ENCODE measurements around the gene CYS1.
A peak's percentile ranks its signal among the peaks of the same experiment; 100 is the strongest.

Gene CYS1, protein sequence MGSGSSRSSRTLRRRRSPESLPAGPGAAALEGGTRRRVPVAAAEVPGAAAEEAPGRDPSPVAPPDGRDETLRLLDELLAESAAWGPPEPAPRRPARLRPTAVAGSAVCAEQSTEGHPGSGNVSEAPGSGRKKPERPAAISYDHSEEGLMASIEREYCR

DNA sequence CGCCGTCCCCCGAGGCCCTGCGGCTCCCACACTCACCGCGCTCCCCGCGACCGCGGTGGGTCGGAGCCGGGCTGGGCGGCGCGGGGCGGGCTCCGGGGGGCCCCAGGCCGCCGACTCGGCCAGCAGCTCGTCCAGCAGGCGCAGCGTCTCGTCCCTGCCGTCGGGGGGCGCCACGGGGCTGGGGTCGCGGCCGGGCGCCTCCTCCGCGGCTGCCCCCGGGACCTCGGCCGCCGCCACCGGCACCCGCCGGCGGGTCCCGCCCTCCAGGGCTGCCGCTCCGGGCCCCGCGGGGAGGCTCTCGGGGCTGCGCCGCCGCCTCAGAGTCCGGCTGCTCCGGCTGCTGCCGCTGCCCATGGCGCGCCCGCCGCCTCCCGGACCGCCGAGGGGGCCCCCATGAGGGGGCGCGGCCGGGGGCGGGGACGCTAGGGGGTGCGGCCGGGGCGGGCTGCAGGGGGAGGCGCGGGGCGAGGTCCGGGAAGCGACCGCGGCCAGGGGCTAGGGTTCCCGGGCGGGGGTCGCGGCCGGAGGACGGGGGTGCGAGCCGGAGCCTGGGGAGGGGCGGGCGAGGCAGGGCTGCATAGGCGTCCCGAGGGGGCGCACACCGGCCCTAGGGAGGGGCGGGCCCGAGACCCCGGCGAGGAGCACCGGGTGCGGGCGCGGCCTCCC, at the start of gene CYS1:
Gene CYS1 (minus strand): TSS at position 542 of the 666 bp plus-strand sequence. CDS start 188 bp downstream, at position 354.
- DNase-seq (ENCODE audit: low spot score in 2 of 2), result peak in 1 of 2 experiments; percentile 63
- Histone ChIP-seq H3K4me1 (peaks cover 4% of the 10 kb centered on the region; the same call in 1 of the 2 replicates), H3K9me3 (no peaks in the 10 kb centered on the region), H3K36me3 (replicated peaks) (no peaks in the 10 kb centered on the region), H3K4me3 (peak within 1 kb of the TSS; percentile 30), H3K27me3 (ENCODE audit: low read depth) (peaks cover 5% of the 10 kb centered on the region; the same call in 1 of the 2 replicates)
- in situ Hi-C loops (cut with MboI; ENCODE audit: low sequenced_read_pairs), result loop anchor here (10.0 kb wide), 1 partner anchor 355 kb away; no protein-coding TSS in a partner anchor

DNA sequence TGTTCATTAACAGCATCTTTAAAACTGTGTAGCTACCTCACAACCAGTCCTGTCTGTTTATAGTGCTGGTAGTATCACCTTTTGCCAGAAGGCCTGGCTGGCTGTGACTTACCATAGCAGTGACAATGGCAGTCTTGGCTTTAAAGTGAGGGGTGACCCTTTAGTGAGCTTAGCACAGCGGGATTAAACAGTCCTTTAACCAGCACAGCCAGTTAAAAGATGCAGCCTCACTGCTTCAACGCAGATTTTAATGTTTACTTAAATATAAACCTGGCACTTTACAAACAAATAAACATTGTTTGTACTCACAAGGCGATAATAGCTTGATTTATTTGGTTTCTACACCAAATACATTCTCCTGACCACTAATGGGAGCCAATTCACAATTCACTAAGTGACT, 49.3 kb upstream of the CYS1 start:
- in situ Hi-C loops (cut with MboI; ENCODE audit: low sequenced_read_pairs), result loop anchor here (5.0 kb wide), 1 partner anchor 308 kb away; no protein-coding TSS in a partner anchor
- no peaks in the 10 kb centered on the region for H3K9me3 ChIP-seq
- H3K36me3 ChIP-seq (replicated peaks), result peaks cover 86% of the 10 kb centered on the region

DNA sequence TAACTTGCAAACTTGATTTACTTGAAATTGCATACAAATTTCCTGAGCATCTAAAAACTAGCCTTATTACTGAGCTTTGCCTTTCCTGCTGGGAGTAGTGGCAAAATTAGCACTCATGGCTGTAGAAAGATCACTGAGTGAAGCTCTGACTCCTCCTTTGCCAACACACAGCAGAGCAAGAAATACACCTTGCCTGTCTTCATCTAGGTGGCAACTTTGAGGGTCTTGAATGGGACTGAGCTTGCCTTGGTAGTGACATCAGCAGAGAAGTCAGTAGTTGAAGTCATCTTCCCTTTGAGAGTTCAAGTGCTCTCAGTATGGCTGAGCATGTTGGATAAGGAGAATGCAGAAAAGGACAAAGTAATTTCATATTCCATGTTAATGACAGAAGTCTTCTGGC, 48.2 kb upstream of the CYS1 start:
- Histone ChIP-seq H3K9me3 (no peaks in the 10 kb centered on the region), H3K36me3 (replicated peaks) (peaks cover 96% of the 10 kb centered on the region), H3K4me1 (peaks cover 33% of the 10 kb centered on the region), H3K27me3 (ENCODE audit: low read depth) (no peaks in the 10 kb centered on the region), H3K4me3 (no peak overlapping the region)
- DNase-seq (ENCODE audit: low spot score in 2 of 2), result no peak
- in situ Hi-C loops (cut with MboI; ENCODE audit: low sequenced_read_pairs), result loop anchor here (5.0 kb wide), 1 partner anchor 309 kb away; no protein-coding TSS in a partner anchor

More for the DNA sequence above, 49.3 kb upstream of the CYS1 start:
- DNase-seq (ENCODE audit: low spot score in 2 of 2), result no peak
- H3K4me3 ChIP-seq, result no peak overlapping the region
- peaks cover 33% of the 10 kb centered on the region for H3K4me1 ChIP-seq
- H3K27me3 ChIP-seq (ENCODE audit: low read depth), result no peaks in the 10 kb centered on the region

DNA sequence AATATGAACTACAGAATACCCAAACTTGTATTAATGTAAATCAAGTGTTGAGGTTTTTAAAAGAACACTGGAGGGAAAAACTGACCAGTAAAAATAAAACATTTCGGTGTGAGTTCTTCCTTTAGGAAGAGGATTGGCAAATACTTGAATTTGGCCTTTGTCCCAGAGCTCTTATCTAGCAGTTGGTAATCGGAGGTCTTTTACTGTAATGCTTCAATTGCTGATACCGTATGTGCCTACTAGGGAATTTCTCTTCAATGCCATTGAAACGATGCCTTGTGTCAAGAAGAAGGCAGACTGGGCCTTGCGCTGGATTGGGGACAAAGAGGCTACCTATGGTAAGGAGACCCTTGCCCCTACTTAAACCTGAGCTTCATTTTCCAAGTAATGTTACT, 46.4 kb upstream of the CYS1 start:
- Histone ChIP-seq H3K9me3 (no peaks in the 10 kb centered on the region), H3K36me3 (replicated peaks) (peaks cover 82% of the 10 kb centered on the region), H3K27me3 (ENCODE audit: low read depth) (no peaks in the 10 kb centered on the region), H3K4me3 (no peak overlapping the region), H3K4me1 (peaks cover 33% of the 10 kb centered on the region)
- in situ Hi-C loops (cut with MboI; ENCODE audit: low sequenced_read_pairs), result loop anchor here (5.0 kb wide), 1 partner anchor 311 kb away; no protein-coding TSS in a partner anchor
- no peak for DNase-seq (ENCODE audit: low spot score in 2 of 2)

DNA sequence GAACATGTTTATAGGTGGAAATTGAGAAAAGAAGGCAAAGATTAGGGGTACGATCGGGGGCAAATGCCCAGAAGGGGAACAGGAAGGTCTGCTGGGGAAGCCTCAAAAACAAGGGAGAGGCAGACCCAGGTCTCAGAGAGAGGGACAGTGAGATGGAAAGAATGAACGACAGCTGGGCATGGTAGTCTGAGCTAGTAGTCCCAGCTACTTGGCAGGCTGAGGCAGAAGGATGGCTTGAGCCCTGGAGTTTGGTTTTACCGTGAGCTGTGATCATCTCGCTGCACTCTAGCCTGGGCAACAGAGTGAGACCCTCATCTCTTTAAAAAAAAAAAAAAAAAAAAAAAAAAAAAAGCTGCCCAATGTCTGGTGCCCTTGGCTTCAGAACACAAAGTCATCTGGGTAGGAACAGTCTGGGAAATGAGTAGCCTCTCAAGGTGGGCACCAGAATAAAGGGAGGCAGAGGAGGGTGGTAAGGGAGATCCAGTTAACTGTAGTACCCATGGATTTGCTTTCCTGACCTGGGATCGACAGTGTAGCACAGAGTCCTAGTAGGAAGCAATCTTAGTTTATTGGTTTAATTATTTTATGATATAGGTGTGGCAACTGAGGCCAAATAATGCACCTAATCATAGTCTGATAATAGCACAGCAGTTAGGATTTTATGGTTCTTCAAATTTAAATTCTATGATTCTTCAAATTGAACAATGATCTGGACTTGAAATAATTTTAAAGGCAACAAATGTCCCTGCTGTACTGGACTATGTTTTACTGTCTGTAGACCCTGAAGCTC, 45.8 kb upstream of the CYS1 start:
- no peaks in the 10 kb centered on the region for H3K9me3 ChIP-seq
- peaks cover 76% of the 10 kb centered on the region for H3K36me3 ChIP-seq (replicated peaks)
- peaks cover 32% of the 10 kb centered on the region for H3K4me1 ChIP-seq
- no peaks in the 10 kb centered on the region for H3K27me3 ChIP-seq (ENCODE audit: low read depth)
- no peak overlapping the region for H3K4me3 ChIP-seq
- in situ Hi-C loops (cut with MboI; ENCODE audit: low sequenced_read_pairs), result loop anchor here (5.0 kb wide), 1 partner anchor 311 kb away; no protein-coding TSS in a partner anchor
- DNase-seq (ENCODE audit: low spot score in 2 of 2), result no peak

DNA sequence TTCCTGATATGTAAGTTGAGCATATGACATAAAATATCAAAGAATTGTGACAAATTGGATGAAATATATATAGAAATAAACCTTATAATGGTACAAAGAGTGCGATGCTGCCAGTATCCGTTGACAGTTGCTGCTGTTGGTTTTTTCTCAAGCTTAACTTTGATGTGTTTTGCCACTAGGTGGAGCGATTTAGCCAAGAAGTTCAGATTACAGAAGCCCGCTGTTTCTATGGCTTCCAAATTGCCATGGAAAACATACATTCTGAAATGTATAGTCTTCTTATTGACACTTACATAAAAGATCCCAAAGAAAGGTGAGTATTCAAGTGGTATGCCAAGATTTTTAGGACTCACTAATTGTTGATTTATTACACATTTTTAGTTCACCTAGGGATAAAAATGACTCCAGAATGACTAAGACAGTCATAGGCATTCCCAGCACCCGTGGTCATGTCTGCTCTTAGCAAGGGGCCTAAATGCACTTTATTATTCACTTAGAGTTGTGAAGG, 44.4 kb upstream of the CYS1 start:
- H3K4me3 ChIP-seq, result peak overlapping the region; percentile 98
- peak; percentile 71 to 78 for DNase-seq (ENCODE audit: low spot score in 2 of 2)
- in situ Hi-C loops (cut with MboI; ENCODE audit: low sequenced_read_pairs), result loop anchor here (5.0 kb wide), 1 partner anchor 313 kb away; no protein-coding TSS in a partner anchor

DNA sequence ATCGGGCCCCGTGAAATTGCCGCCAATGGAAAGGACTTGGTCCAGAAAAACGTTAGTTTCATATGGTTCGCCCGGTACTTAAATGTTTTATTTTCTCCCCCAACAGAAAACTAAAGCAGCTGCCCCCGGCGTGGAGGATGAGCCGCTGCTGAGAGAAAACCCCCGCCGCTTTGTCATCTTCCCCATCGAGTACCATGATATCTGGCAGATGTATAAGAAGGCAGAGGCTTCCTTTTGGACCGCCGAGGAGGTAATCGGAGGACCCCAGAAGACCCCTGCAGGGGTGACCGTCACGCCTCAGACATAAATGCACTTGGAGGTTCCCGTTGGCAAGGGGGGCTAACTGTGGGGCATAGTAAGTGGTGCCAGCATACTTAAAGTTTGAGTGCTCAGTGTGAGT, 43.1 kb upstream of the CYS1 start:
- no peaks in the 10 kb centered on the region for H3K27me3 ChIP-seq (ENCODE audit: low read depth)
- in situ Hi-C loops (cut with MboI; ENCODE audit: low sequenced_read_pairs), result no loop called here
- no peaks in the 10 kb centered on the region for H3K9me3 ChIP-seq
- H3K4me1 ChIP-seq, result peaks cover 29% of the 10 kb centered on the region
- peak overlapping the region; percentile 98 for H3K4me3 ChIP-seq
- DNase-seq (ENCODE audit: low spot score in 2 of 2), result no peak
- peaks cover 50% of the 10 kb centered on the region for H3K36me3 ChIP-seq (replicated peaks)

More for the DNA sequence above, 44.4 kb upstream of the CYS1 start:
- H3K27me3 ChIP-seq (ENCODE audit: low read depth), result no peaks in the 10 kb centered on the region
- peaks cover 30% of the 10 kb centered on the region for H3K4me1 ChIP-seq
- peaks cover 63% of the 10 kb centered on the region for H3K36me3 ChIP-seq (replicated peaks)
- H3K9me3 ChIP-seq, result no peaks in the 10 kb centered on the region

DNA sequence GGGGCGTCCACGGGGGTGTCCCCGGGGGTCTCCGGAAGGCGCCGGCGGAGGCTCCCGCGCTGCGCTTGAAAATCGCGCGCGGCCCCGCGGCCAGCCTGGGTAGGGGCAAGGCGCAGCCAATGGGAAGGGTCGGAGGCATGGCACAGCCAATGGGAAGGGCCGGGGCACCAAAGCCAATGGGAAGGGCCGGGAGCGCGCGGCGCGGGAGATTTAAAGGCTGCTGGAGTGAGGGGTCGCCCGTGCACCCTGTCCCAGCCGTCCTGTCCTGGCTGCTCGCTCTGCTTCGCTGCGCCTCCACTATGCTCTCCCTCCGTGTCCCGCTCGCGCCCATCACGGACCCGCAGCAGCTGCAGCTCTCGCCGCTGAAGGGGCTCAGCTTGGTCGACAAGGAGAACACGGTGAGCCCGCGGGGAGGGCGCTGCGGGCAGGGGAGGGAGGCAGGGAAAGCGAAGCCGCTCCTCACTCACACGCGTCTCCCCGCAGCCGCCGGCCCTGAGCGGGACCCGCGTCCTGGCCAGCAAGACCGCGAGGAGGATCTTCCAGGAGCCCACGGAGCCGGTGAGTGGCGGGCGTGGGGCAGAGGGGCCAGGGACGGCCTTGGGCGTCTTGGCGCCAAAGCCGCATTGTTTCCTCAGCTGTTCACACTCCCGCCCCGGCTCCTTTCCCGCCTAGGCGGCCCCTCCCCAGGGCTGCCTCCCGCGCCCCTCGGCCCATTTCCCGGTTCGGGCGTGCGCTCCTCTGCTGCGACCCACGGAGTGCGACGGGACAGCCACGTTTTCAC, 42.5 kb upstream of the CYS1 start, which contains the start of gene RRM2:
Gene RRM2 (plus strand): TSS at position 240 of the 781 bp plus-strand sequence. CDS start 60 bp downstream, at position 300.
- H3K27me3 ChIP-seq (ENCODE audit: low read depth), result no peaks in the 10 kb centered on the region
- H3K36me3 ChIP-seq (replicated peaks), result peaks cover 44% of the 10 kb centered on the region
- peak within 1 kb of the TSS; percentile 98 for H3K4me3 ChIP-seq
- H3K4me1 ChIP-seq, result peaks cover 29% of the 10 kb centered on the region
- DNase-seq (ENCODE audit: low spot score in 2 of 2), result peak; percentile 90 to 98
- no peaks in the 10 kb centered on the region for H3K9me3 ChIP-seq
- in situ Hi-C loops (cut with MboI; ENCODE audit: low sequenced_read_pairs), result no loop called here

DNA sequence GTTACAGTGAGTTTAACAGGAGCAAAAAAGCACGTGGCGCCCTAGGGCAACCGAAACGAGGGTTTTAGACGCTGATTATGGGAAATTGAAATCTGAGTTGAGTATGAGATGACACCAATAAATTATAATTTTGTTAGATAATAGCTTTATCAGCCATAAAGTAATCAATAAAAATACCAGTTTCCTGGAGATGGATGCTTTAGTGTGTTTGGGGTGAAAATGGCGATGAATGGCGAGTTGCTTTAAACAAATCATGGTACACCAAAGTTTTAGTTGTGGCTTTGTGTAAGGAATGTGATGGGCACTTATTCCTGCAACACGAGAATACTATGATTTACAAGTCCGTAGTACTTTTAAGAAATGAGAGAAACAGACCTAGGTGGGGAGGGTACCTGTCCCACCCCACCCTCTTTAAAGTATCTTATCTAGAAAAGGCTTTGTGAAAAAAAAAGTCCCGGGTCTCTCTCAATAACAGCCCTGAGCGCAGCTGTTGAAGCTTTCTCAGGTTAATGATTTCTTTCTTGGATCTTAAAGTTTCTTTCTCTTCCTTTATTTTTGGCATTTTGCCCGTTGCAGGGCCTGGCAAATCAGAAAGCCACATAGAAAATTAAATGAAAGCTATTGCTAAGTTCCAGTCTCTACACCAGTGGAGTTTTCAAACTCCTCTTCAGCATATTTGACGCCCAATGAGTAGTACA, 40.8 kb upstream of the CYS1 start:
- H3K4me3 ChIP-seq, result peak overlapping the region; percentile 98
- peaks cover 23% of the 10 kb centered on the region for H3K4me1 ChIP-seq
- H3K36me3 ChIP-seq (replicated peaks), result peaks cover 27% of the 10 kb centered on the region
- no peaks in the 10 kb centered on the region for H3K9me3 ChIP-seq
- H3K27me3 ChIP-seq (ENCODE audit: low read depth), result no peaks in the 10 kb centered on the region
- peak in 1 of 2 experiments; percentile 44 for DNase-seq (ENCODE audit: low spot score in 2 of 2)
- in situ Hi-C loops (cut with MboI; ENCODE audit: low sequenced_read_pairs), result no loop called here

DNA sequence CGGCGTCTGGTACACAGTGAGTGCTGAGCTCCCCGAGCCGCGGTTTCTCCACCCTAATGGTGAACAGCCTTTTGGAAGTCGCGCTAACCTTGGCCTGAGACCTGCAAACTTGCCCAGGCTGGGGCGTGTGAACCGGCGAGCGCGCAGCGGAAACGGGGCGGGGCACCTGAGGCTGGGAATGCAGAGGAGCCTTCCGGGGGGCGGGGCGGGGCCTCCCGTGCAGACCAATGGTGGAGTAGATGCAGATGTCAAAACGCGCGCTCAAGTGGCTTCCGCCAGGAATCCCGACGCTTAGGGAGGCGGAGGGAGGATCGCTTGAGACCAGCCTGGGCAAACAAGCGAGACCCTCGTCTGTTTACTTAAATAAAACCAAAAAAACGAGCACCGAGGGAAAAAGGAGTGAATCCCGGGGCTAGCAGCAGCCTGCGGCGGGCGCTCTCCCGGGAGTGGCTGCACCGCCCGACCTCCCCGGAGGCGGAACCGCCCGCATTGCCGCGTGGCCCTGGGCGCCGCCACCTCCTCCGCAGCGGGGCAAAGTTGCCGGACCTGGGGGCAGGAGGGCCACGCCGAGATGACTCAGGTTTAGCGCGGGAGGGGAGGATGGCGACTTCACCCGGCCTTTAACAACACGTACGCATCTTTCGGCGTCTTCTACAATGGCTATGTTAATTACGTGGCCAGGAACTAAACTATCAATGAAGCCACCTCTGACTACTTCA, 40.1 kb upstream of the CYS1 start:
- peak; percentile 94 to 99 for DNase-seq (ENCODE audit: low spot score in 2 of 2)
- in situ Hi-C loops (cut with MboI; ENCODE audit: low sequenced_read_pairs), result no loop called here
- H3K4me1 ChIP-seq, result peaks cover 18% of the 10 kb centered on the region
- no peaks in the 10 kb centered on the region for H3K27me3 ChIP-seq (ENCODE audit: low read depth)
- H3K36me3 ChIP-seq (replicated peaks), result peaks cover 21% of the 10 kb centered on the region
- peak overlapping the region; percentile 98 for H3K4me3 ChIP-seq
- no peaks in the 10 kb centered on the region for H3K9me3 ChIP-seq

DNA sequence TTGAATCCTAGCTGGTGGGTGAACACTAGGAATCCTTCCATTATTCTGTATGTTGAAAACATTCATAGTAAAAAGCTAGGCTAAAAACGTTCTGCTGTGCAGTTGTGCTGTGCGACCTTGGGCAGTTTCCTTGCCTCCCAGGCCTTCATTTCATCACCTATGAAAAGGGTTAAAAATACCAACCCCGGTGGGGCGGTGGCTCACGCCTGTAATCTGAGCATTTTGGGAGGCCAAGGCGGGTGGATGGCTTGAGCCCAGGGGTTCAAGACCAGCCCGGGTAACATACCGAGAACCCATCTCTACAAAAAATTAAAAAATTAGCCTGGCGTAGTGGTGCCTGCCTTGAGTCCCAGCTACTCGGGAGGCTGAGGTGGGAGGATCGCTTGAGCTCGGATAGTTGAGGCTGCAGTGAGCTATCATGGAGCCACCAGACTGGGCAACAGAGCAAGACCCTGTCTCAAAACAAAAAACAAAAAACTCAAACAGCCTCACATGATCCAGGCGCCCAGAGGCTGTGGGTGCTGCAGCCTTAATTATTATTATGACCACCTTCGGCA, 39.5 kb upstream of the CYS1 start:
- H3K4me1 ChIP-seq, result peaks cover 11% of the 10 kb centered on the region

DNA sequence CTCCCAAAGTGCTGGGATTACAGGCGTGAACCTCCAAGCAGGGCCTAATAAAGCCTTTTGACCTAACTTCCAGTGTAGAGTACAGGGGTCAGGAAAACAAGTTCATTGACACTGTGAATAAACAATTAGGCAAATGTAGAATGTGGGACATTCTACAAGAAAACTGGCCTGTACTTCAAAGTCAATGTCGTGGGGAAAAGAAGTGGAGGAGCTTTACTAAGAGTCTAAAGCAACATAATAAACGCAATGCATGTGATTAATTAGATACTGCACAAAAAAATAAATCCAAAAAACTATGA, 38.8 kb upstream of the CYS1 start:
- H3K4me3 ChIP-seq, result no peak overlapping the region
- peaks cover 10% of the 10 kb centered on the region for H3K4me1 ChIP-seq
- no peak for DNase-seq (ENCODE audit: low spot score in 2 of 2)
- H3K9me3 ChIP-seq, result no peaks in the 10 kb centered on the region
- H3K27me3 ChIP-seq (ENCODE audit: low read depth), result no peaks in the 10 kb centered on the region
- in situ Hi-C loops (cut with MboI; ENCODE audit: low sequenced_read_pairs), result no loop called here
- H3K36me3 ChIP-seq (replicated peaks), result peaks cover 8% of the 10 kb centered on the region

More for the DNA sequence above, 39.5 kb upstream of the CYS1 start:
- H3K9me3 ChIP-seq, result no peaks in the 10 kb centered on the region
- H3K27me3 ChIP-seq (ENCODE audit: low read depth), result no peaks in the 10 kb centered on the region
- H3K4me3 ChIP-seq, result peak overlapping the region; percentile 98
- in situ Hi-C loops (cut with MboI; ENCODE audit: low sequenced_read_pairs), result no loop called here
- DNase-seq (ENCODE audit: low spot score in 2 of 2), result no peak
- H3K36me3 ChIP-seq (replicated peaks), result peaks cover 15% of the 10 kb centered on the region
